Mesothelial cell of epicardium (in vitro differentiated cells): ENCODE results near the gene SLC16A1. TPM values are rescaled to one million over a fixed set of nuclear protein-coding genes. Genes with fewer than 3 reads are reported as not detected.
"Not testable (repeated sequence)": the region's sequence is repeated elsewhere in the genome, so short reads cannot be mapped to it uniquely, and the experiment has no call there.

ENCODE experiments used
- DNase-seq, 2 experiments: peaks; one replicate each; pipeline ENCODE4 v3.0.0; 2021; ENCODE audit warnings: low spot score in 2 of 2; ENCODE audit not compliant: unreplicated experiment in 2 of 2
- H3K27ac Mint-ChIP-seq: 2 replicates; pipeline ENCODE4 v1.8.0; 2021; ENCODE audit warnings: mixed read lengths
- H3K27me3 Mint-ChIP-seq: 2 replicates; pipeline ENCODE4 v1.8.0; 2021; ENCODE audit warnings: low read depth, mixed read lengths
- H3K36me3 Mint-ChIP-seq: 2 replicates; pipeline ENCODE4 v1.8.0; 2021; ENCODE audit warnings: mixed read lengths
- H3K4me1 Mint-ChIP-seq: 2 replicates; pipeline ENCODE4 v1.8.0; 2021; ENCODE audit warnings: mixed read lengths
- H3K4me3 Mint-ChIP-seq: 2 replicates; pipeline ENCODE4 v1.8.0; 2021; ENCODE audit warnings: mild to moderate bottlenecking, moderate library complexity, mixed read lengths
- H3K9me3 Mint-ChIP-seq: 2 replicates; pipeline ENCODE4 v1.8.0; 2021; ENCODE audit warnings: mixed read lengths
- CTCF ChIP-seq: fragments of 200-600 bp; sonication (generic); IDR thresholded peaks from one replicate; pipeline ENCODE4 v1.5.0; 2021; ENCODE audit warnings: antibody characterized with exemption; ENCODE audit not compliant: unreplicated experiment
- total RNA-seq: library from RNA; stranded (reverse); gene quantifications from 3 replicates; pipeline ENCODE4 v1.2.1, GENCODE V29; 2021

Gene SLC16A1
- total RNA-seq, 1 donor from 2014 or later = 56.4 TPM

- Mint-ChIP-seq H3K27me3 (no peaks in the 10 kb centered on the region), H3K4me3 (no peak overlapping the region), H3K9me3 (no peaks in the 10 kb centered on the region), H3K36me3 (peaks cover 6% of the 10 kb centered on the region), H3K4me1 (peaks cover 20% of the 10 kb centered on the region), H3K27ac (no peak overlapping the region)
- TF ChIP-seq CTCF = no peak
- DNase-seq = no peak
Measured at GRCh38 chr1:112995890-112996289, 39.9 kb upstream of the SLC16A1 start.

GRCh38 chr1:112995021-112995420 is 39.0 kb upstream of the SLC16A1 start:
- DNase-seq, H3K36me3 Mint-ChIP-seq, H3K27me3 Mint-ChIP-seq, H3K4me3 Mint-ChIP-seq, H3K9me3 Mint-ChIP-seq, H3K27ac Mint-ChIP-seq: not testable (repeated sequence)
- H3K4me1 Mint-ChIP-seq = peaks cover 20% of the 10 kb centered on the region

GRCh38 chr1:112992780-112993179 is 36.8 kb upstream of the SLC16A1 start:
- H3K36me3 Mint-ChIP-seq = peaks cover 4% of the 10 kb centered on the region
- no peaks in the 10 kb centered on the region for H3K27me3 Mint-ChIP-seq
- no peak for DNase-seq
- H3K4me3 Mint-ChIP-seq = no peak overlapping the region
- TF ChIP-seq CTCF = no peak
- H3K4me1 Mint-ChIP-seq = peaks cover 7% of the 10 kb centered on the region
- H3K9me3 Mint-ChIP-seq = no peaks in the 10 kb centered on the region
- H3K27ac Mint-ChIP-seq = no peak overlapping the region

- H3K4me1 Mint-ChIP-seq = peaks cover 2% of the 10 kb centered on the region
- no peak overlapping the region for H3K27ac Mint-ChIP-seq
- H3K9me3 Mint-ChIP-seq = no peaks in the 10 kb centered on the region
- DNase-seq = no peak
- H3K27me3 Mint-ChIP-seq = no peaks in the 10 kb centered on the region
- no peak overlapping the region for H3K4me3 Mint-ChIP-seq
- no peak for TF ChIP-seq CTCF
- H3K36me3 Mint-ChIP-seq = no peaks in the 10 kb centered on the region
Measured at GRCh38 chr1:112991402-112992120, 35.6 kb upstream of the SLC16A1 start.

GRCh38 chr1:112990271-112990670 is 34.3 kb upstream of the SLC16A1 start:
- H3K27me3 Mint-ChIP-seq = no peaks in the 10 kb centered on the region
- H3K27ac Mint-ChIP-seq = no peak overlapping the region
- no peaks in the 10 kb centered on the region for H3K36me3 Mint-ChIP-seq
- H3K9me3 Mint-ChIP-seq = no peaks in the 10 kb centered on the region
- no peak overlapping the region for H3K4me3 Mint-ChIP-seq
- TF ChIP-seq CTCF = no peak
- H3K4me1 Mint-ChIP-seq = peaks cover 2% of the 10 kb centered on the region
- no peak for DNase-seq

- no peak overlapping the region for H3K27ac Mint-ChIP-seq
- peaks cover 2% of the 10 kb centered on the region for H3K4me1 Mint-ChIP-seq
- DNase-seq = no peak
- no peaks in the 10 kb centered on the region for H3K27me3 Mint-ChIP-seq
- H3K9me3 Mint-ChIP-seq = no peaks in the 10 kb centered on the region
- TF ChIP-seq CTCF = no peak
- H3K4me3 Mint-ChIP-seq = no peak overlapping the region
- no peaks in the 10 kb centered on the region for H3K36me3 Mint-ChIP-seq
Measured at GRCh38 chr1:112988367-112988766, 32.4 kb upstream of the SLC16A1 start.
